AG10803 (cell line): ENCODE measurements around the gene PRKAA2.

Experiments used
- DNase-seq: peaks from one replicate; pipeline ENCODE4 v3.0.0; 2010; ENCODE audit warnings: low read depth
- H3K4me3 ChIP-seq: 2 replicates; pipeline ENCODE4 v1.5.1; 2011; ENCODE audit warnings: mild to moderate bottlenecking, low read length, control low read depth
- TF ChIP-seq, protein P1 (sequence below): conservative IDR thresholded peaks from 2 replicates; pipeline ENCODE4 v1.5.1; 2011; ENCODE audit warnings: mild to moderate bottlenecking, low read length, control low read depth, inconsistent platforms

PRKAA2 gene

DNA sequence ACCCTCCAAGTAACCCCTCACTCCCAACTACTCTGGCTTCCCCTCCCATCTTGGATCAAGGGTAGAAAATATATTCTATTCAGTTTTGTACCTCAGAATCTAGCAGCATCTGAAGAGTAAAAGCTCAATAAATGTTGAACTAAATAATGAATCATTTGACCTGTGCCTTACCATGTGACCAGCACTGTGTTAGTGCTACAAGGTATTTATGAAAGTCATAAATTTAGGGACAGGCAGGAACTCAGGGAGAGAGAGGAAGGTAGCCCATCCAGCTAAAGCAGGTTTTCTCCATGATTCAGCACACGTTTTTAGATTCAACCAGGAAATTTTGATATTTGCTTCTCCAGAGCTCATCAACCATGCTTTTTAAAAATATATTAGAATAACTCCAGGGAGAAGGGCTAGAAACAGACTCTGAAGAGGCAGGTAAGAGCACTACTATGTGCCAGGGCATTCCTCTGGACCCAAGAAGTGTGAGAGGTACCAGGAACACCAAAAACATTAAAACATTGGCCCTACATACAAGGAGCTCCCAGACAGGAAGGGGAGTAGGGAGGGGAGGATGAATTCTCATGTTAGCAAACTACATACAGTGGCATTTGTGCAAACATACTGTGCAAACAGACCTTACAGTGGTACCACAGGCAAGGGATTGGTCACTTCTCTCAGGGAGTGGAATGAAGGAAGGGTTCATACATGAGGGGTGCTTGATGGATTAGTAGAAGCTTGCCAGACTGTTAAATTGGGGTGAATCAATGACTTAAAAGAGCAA lies 109.8 kb downstream of the PRKAA2 start:
- DNase-seq: no peak
- TF ChIP-seq, protein P1, sequence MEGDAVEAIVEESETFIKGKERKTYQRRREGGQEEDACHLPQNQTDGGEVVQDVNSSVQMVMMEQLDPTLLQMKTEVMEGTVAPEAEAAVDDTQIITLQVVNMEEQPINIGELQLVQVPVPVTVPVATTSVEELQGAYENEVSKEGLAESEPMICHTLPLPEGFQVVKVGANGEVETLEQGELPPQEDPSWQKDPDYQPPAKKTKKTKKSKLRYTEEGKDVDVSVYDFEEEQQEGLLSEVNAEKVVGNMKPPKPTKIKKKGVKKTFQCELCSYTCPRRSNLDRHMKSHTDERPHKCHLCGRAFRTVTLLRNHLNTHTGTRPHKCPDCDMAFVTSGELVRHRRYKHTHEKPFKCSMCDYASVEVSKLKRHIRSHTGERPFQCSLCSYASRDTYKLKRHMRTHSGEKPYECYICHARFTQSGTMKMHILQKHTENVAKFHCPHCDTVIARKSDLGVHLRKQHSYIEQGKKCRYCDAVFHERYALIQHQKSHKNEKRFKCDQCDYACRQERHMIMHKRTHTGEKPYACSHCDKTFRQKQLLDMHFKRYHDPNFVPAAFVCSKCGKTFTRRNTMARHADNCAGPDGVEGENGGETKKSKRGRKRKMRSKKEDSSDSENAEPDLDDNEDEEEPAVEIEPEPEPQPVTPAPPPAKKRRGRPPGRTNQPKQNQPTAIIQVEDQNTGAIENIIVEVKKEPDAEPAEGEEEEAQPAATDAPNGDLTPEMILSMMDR: no peak
- H3K4me3 ChIP-seq: no peak overlapping the region

- DNase-seq: no peak
- H3K4me3 ChIP-seq: no peak overlapping the region
- TF ChIP-seq, protein P1: no peak
Measured at GRCh38 chr1:56755911-56756310, 110.8 kb downstream of the PRKAA2 start.

GRCh38 chr1:56758135-56758534 lies 113.0 kb downstream of the PRKAA2 start:
- DNase-seq: no peak
- TF ChIP-seq, protein P1: no peak
- no peak overlapping the region for H3K4me3 ChIP-seq

GRCh38 chr1:56758794-56759193 lies 113.7 kb downstream of the PRKAA2 start:
- H3K4me3 ChIP-seq: no peak overlapping the region
- TF ChIP-seq, protein P1: no peak
- DNase-seq: no peak
